CD4-positive, alpha-beta T cell treated with Interleukin-12 subunit alpha and Interleukin-12 subunit beta, for 1 hour (primary cell): ENCODE measurements around the gene CCDC88B.
A peak's percentile ranks its signal among the peaks of the same experiment; 100 is the strongest.
"Not testable (repeated sequence)": the region's sequence is repeated elsewhere in the genome, so short reads cannot be mapped to it uniquely, and the experiment has no call there.

ENCODE experiments used
- DNase-seq: peaks from one replicate; pipeline ENCODE4 v3.0.0-alpha.2; 2020

CCDC88B gene

GRCh38 chr11:64305691-64306562, 34.1 kb upstream of the CCDC88B start:
- DNase-seq = peak; percentile 79

- DNase-seq = no peak
Observed at GRCh38 chr11:64306563-64306875, 33.5 kb upstream of the CCDC88B start.

DNA sequence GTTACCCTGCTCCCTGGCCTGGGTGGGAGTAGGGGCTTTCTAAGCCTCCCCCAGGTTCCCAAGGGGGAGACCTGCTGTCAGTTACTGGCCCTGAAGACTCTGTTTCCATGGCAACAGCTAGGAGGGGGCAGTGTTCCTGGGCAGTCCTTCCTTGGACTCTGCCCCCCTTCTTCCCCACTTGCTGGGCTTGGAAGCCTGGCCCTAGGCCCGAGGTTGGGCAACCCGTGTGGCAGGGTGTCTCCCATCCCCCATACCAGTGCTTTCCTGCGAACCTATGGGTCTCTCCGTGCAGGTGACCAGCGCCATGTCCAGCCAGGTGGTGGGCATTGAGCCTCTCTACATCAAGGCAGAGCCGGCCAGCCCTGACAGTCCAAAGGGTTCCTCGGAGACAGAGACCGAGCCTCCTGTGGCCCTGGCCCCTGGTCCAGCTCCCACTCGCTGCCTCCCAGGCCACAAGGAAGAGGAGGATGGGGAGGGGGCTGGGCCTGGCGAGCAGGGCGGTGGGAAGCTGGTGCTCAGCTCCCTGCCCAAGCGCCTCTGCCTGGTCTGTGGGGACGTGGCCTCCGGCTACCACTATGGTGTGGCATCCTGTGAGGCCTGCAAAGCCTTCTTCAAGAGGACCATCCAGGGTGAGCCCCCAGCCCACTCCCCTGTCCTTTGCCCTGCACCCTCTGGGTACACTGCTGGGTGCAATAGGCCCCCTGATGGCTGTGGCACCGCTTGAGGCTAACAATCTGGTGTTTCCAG, 33.0 kb upstream of the CCDC88B start:
- DNase-seq = no peak

DNA sequence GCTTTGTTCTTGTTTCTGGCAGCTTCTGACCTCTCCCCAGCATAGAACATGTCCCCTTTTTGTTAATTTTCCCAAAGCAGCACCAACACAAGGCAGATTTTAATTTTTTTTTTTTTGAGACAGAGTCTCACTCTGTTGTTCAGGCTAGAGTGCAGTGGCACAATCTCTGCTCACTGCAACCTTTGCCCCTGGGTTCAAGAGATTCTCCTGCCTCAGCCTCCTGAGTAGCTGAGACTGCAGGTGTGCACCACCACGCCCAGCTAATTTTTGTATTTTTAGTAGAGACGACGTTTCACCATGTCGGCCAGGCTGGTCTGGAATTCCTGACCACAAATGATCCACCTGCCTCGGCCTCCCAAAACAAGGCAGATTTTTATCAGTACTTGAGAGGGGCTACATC, 32.2 kb upstream of the CCDC88B start:
- DNase-seq = not testable (repeated sequence)

GRCh38 chr11:64312947-64313346, 27.1 kb upstream of the CCDC88B start:
- no peak for DNase-seq

- DNase-seq = no peak
Observed at GRCh38 chr11:64313491-64314145, 26.4 kb upstream of the CCDC88B start.

DNA sequence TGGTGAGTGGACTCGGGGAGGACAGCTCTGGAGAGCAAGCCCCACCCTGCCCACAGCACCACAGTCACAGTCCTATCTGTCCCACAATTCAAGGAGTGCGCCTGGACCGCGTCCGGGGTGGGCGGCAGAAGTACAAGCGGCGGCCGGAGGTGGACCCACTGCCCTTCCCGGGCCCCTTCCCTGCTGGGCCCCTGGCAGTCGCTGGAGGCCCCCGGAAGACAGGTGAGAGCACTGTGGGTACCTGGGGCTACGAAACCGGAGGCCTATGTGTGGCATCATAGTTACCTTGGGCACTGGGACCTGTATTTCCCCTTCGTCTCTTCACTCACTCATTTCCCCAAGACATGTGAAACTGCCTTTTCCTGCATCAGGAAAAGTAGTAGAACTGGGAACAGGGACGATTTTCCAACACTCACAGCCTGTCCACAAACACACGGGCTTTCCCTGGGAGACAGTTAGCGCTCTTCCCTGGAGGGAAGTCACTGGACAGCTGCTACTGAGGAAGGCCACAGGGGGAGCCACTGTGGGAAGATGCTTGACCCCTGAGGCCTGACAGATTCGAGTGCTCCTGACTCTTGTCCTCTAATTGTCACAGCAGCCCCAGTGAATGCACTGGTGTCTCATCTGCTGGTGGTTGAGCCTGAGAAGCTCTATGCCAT, 25.7 kb upstream of the CCDC88B start:
- no peak for DNase-seq

DNA sequence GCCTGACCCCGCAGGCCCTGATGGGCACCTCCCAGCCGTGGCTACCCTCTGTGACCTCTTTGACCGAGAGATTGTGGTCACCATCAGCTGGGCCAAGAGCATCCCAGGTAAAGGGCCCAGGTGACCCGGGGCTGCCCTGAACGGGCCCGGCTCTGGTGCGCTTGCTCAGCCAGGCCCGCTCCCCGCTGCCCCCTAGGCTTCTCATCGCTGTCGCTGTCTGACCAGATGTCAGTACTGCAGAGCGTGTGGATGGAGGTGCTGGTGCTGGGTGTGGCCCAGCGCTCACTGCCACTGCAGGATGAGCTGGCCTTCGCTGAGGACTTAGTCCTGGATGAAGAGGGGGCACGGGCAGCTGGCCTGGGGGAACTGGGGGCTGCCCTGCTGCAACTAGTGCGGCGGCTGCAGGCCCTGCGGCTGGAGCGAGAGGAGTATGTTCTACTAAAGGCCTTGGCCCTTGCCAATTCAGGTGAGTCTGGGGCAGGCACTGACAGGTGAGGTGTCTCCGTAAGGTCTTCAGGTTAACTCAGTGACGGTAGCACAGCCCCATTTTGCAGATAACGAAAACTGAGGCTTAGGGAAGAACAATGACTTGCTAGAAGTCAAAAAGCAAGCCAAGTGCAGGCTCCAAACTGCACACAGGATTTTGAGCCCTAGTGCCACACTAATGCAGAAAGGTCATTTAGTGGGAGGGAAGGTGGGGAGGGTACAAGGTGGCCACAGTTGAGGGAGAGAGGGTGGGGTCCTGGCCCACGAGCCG, 25.0 kb upstream of the CCDC88B start:
- DNase-seq = no peak

DNA sequence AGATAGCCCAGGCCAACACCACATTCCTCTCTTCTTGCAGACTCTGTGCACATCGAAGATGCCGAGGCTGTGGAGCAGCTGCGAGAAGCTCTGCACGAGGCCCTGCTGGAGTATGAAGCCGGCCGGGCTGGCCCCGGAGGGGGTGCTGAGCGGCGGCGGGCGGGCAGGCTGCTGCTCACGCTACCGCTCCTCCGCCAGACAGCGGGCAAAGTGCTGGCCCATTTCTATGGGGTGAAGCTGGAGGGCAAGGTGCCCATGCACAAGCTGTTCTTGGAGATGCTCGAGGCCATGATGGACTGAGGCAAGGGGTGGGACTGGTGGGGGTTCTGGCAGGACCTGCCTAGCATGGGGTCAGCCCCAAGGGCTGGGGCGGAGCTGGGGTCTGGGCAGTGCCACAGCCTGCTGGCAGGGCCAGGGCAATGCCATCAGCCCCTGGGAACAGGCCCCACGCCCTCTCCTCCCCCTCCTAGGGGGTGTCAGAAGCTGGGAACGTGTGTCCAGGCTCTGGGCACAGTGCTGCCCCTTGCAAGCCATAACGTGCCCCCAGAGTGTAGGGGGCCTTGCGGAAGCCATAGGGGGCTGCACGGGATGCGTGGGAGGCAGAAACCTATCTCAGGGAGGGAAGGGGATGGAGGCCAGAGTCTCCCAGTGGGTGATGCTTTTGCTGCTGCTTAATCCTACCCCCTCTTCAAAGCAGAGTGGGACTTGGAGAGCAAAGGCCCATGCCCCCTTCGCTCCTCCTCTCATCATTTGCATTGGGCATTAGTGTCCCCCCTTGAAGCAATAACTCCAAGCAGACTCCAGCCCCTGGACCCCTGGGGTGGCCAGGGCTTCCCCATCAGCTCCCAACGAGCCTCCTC, 24.1 kb upstream of the CCDC88B start:
- not testable (repeated sequence) for DNase-seq

DNA sequence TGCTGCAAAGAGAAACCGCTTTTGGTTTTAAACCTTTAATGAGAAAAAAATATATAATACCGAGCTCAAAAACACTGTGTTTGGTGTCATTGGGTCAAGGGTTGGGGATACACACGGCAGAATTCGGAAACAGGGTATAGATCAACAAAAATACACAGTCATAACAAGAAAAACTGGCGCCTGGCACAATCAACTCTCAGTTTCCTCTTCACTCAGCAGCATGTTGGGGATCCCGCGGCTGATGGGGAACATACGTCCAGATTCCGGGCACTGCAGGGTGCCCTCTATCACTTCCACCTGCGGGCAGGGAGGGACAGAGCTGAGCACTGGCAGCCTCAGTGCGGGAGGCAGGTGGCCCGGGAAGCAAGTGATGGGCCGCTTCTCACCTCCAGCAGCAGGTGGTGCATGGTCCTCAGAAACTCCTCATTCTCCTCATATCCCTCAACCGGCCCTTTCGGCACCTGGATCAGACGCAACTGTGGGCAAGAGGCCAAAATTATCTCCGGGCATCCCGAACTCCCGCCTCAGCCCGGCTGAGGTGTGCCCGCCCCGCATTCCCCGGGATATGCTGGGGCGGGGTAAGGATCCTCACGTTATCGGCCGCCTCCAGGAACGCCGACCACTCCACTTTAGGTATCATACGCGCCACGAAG, 23.2 kb upstream of the CCDC88B start:
- peak; percentile 48 for DNase-seq

- peak; percentile 98 for DNase-seq
Observed at GRCh38 chr11:64317325-64317960, 22.6 kb upstream of the CCDC88B start, which contains the start of gene TRMT112. TSS of gene TRMT112 (minus strand) at chr11:64317559. CDS start at chr11:64317526, 33 bp downstream.

DNA sequence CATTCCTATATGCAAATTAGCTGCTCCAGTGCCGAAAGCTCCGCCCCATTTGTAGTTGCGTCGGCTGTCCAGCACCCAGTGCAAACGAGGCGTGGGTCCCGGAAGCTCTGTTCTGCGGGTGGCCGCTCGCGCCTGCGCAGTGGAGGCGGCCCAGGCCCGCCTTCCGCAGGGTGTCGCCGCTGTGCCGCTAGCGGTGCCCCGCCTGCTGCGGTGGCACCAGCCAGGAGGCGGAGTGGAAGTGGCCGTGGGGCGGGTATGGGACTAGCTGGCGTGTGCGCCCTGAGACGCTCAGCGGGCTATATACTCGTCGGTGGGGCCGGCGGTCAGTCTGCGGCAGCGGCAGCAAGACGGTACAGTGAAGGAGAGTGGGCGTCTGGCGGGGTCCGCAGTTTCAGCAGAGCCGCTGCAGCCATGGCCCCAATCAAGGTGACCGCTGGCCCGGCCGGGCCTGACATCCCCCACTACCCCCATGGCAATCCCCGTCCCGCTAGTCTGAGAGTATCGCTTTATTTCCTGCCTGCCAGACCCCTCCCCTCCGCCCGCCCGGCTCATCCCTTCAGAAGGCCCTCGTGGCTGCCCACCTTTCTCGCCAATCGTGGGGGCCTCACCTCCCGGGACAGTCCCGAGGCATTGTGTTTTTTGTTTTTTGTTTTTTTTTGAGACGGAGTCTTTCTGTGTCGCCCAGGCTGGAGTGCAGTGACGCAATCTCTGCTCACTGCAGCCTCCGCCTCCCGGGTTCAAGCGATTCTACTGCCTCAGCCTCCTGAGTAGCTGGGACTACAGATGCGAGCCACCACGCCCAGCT, 21.8 kb upstream of the CCDC88B start, which contains the start of gene PRDX5:
TSS of gene PRDX5 (plus strand) at position 161 of the 805 bp plus-strand sequence. CDS start at position 256, 95 bp downstream.
- peak; percentile 97 for DNase-seq

GRCh38 chr11:64318766-64319761, 20.9 kb upstream of the CCDC88B start:
- no peak for DNase-seq

GRCh38 chr11:64320556-64320955, 19.4 kb upstream of the CCDC88B start:
- no peak for DNase-seq

GRCh38 chr11:64321026-64321425, 19.0 kb upstream of the CCDC88B start:
- DNase-seq = no peak

GRCh38 chr11:64321533-64321932, 18.5 kb upstream of the CCDC88B start:
- no peak for DNase-seq

DNA sequence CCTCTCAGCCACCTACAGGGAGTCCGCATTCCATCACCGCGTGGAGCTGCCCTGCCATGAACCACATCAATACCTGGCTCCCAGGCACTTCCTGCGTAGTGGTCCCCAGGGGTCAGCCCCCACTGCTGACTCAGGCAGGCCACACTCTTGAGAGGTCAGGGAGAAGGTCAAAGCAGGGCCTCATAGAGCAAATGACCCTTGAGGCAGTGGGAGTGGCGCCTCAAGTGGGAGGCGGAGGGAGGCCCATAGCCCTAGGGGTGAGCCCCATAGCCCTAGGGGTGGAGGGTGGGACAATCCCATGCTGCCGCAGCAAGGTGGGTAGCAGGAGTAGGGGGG, 17.1 kb upstream of the CCDC88B start:
- DNase-seq = no peak

GRCh38 chr11:64323373-64323772, 16.6 kb upstream of the CCDC88B start:
- DNase-seq = no peak
